LNCaP clone FGC (cell line): ENCODE results near the gene CD200.
A peak's percentile ranks its signal among the peaks of the same experiment; 100 is the strongest.

Experiments used
- DNase-seq: peaks from one replicate; pipeline ENCODE4 v3.0.0-alpha.2; 2011; ENCODE audit warnings: low read depth
- H3K4me3 ChIP-seq: 2 replicates; pipeline ENCODE4 v1.5.1; 2011; ENCODE audit warnings: mild to moderate bottlenecking, low read depth, low read length, control low read depth
- CTCF ChIP-seq: IDR thresholded peaks from 2 replicates; pipeline ENCODE4 v1.5.1; 2012; ENCODE audit warnings: mild to moderate bottlenecking; ENCODE audit not compliant: control insufficient read depth, insufficient read depth; ENCODE audit errors: extremely low read depth

CD200 gene

GRCh38 chr3:112314649-112315048, 18.3 kb upstream of the CD200 start:
- no peak for DNase-seq
- no peak overlapping the region for H3K4me3 ChIP-seq
- TF ChIP-seq CTCF, result no peak

DNA sequence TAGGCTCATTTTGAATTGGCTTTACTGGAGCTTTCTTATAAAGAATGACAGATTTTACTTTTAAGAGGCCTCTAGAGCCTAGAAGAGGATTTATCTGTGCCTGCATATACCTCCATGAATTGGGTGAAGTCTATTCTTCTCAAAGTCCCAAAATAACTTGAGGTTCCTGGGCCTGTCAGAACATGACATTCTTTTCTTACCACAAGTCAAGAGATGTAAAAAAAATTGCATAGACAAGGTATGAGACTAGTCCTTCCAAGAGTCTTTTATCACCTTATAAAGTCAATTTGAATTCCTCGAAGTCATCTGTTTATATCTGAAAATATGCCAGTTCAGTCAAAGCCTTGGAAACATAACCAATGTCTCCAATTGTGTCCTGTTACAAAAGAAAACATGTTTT, 17.2 kb upstream of the CD200 start:
- H3K4me3 ChIP-seq, result no peak overlapping the region
- DNase-seq, result no peak
- no peak for TF ChIP-seq CTCF

- TF ChIP-seq CTCF, result no peak
- no peak overlapping the region for H3K4me3 ChIP-seq
- no peak for DNase-seq
These were observed 13.3 kb upstream of the CD200 start for GRCh38 chr3:112319516-112320276.

DNA sequence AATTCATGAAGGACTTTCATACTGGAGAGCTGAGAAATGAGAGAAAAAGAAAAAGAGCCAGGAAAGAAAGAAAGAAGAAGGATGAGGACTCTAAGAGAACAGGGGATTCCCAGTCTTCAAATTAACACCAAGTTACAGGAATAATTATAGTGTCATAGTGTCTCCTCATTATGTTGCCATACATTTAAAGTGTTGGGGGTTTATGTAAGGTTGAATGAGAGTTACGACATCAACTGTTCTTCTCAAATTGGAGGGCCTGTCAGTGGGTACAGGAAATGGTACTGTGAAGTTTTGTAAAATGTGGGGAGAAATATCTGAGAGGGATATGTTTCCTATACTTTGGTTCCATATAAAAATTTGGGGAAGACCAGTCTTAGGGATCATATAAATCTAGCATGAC, 12.3 kb upstream of the CD200 start:
- TF ChIP-seq CTCF, result no peak
- DNase-seq, result no peak
- no peak overlapping the region for H3K4me3 ChIP-seq

DNA sequence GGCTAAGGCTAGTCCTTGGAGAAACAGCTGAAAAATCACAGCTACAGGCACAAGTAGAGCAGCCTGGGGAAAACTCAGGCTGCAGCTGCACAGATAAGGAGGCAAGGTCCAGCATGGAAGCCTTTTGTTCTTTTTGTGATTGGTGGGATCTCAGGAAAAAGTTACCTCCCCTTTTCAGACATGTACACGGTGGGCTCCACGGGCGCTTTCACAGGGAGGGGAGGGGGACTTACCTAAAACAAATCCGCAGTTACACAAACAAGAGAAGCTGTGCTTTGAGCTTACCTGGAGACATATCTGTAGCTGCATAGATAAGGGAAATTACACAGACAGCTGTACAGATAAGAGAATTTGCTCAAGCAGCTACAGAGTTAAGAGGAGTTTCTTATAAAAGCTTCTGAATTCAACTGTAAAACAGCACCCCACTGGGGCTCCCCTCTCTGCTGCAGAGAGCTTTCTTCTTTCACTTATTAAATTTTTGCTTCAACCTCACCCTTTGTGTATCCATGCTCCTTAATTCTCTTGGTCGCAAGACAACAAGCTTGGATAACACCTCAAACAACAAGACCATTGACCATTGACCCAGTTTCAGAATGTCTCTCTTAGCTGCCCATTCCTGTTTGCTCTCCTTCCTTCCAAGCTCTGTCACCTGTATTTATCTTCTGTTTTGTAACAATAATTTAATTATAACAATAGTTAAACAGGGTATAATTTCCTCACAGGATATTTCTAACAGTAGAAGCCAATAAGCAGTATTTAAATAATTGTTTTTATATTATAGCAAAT, 10.9 kb upstream of the CD200 start:
- no peak overlapping the region for H3K4me3 ChIP-seq
- DNase-seq, result peak; percentile 17
- TF ChIP-seq CTCF, result no peak

DNA sequence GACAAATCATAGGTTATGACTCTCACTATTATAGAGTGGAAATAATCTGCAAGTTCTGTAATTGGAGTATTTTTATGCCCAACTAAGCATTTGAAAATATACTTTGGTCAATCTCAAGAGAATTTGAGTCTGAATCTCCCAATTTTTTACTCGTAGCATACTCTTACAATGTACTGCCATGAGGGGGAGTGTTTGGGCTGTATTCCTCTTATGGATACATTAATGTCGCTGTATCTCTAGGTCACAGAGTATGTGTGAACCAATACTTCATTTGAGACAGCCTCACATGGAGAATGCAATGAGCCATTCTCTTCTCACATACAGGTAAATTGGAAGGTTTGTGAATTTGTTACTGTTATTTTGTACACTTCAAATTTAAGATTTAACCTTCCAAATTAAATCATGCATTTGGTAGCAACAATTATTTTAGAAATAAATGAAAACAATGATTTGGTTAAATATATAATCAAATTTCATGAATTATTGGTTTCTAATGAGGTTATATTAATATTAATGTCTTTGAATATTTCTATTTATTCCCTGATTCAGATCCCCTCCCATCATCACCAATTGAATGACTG, 5.5 kb upstream of the CD200 start:
- peak; percentile 70 for TF ChIP-seq CTCF
- no peak overlapping the region for H3K4me3 ChIP-seq
- DNase-seq, result peak; percentile 42
